GM12892 (cell line): ENCODE results near the gene ZNF423.

Experiments used
- POLR2A ChIP-seq: IDR thresholded peaks from 2 replicates; pipeline ENCODE4 v1.6.1; 2011; ENCODE audit warnings: low read depth, low read length, control low read depth
- POLR2AphosphoS5 ChIP-seq: IDR thresholded peaks from 2 replicates; pipeline ENCODE4 v1.6.1; 2011; ENCODE audit warnings: low read depth, low read length, control low read depth

DNA sequence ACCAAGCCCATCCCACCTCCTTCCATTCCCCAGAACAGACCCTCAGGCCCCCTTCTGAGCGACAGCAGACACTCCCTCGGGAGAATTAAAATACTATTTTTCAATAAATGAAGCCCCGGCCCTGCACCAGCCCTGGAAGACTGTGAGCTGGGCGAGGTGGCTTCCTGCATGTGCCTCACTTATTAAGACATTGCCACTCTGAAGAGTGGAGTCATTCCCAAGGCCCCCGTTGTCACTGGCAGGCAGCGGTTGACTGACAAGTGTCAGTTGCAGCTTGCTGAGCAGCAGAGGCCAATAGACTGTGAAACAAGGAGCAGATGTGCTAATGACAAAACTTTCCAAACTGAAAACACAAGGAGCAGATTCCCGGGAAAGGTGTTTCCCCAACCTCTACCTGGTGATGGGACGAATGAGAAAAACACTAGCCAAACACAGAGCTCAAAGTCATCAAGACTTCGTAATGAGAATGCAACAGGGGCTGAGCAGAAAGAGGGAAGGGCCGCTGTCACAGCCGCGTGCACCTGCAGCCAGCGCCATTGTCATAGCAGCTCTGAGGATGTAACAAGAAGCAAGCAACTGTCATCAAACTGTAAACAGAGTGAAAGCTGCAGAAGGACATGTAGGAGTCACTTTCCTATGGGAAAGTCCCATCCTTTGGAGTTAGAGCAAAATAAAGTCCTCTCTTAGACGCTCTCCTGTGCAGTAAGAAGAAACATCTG lies 250.2 kb downstream of the ZNF423 start:
- no peak for TF ChIP-seq POLR2A
- TF ChIP-seq POLR2AphosphoS5 = no peak
